ENCODE results near the gene NRG3.

The NRG3 gene

GRCh38 chr10:82420001-82420400 is 545.0 kb downstream of the NRG3 start:
- TF ChIP-seq POLR2A (IDR thresholded peaks at IDR 0.05; ENCODE audit: low read depth, low read length) = no peak
- FAIRE-seq (no peak), DNase-seq (ENCODE audit: insufficient read length, low spot score) (no peak)

GRCh38 chr10:82429302-82429701 is 554.3 kb downstream of the NRG3 start:
- FAIRE-seq (no peak), DNase-seq (ENCODE audit: insufficient read length, low spot score) (no peak)
- TF ChIP-seq POLR2A (IDR thresholded peaks at IDR 0.05; ENCODE audit: low read depth, low read length) = no peak

- FAIRE-seq (no peak), DNase-seq (ENCODE audit: insufficient read length, low spot score) (no peak)
- TF ChIP-seq POLR2A (IDR thresholded peaks at IDR 0.05; ENCODE audit: low read depth, low read length) = no peak
Observed at GRCh38 chr10:82438277-82438676, 563.3 kb downstream of the NRG3 start.

GRCh38 chr10:82440775-82441174 is 565.8 kb downstream of the NRG3 start:
- FAIRE-seq = no peak
- no peak for DNase-seq (ENCODE audit: insufficient read length, low spot score)
- TF ChIP-seq POLR2A (IDR thresholded peaks at IDR 0.05; ENCODE audit: low read depth, low read length) = no peak

GRCh38 chr10:82452046-82452445 is 577.1 kb downstream of the NRG3 start:
- DNase-seq (ENCODE audit: insufficient read length, low spot score) = no peak
- FAIRE-seq = no peak
- no peak for TF ChIP-seq POLR2A (IDR thresholded peaks at IDR 0.05; ENCODE audit: low read depth, low read length)

- TF ChIP-seq POLR2A (IDR thresholded peaks at IDR 0.05; ENCODE audit: low read depth, low read length) = no peak
- FAIRE-seq = no peak
Observed at GRCh38 chr10:82452676-82453075, 577.7 kb downstream of the NRG3 start.

GRCh38 chr10:82453678-82454293 is 578.8 kb downstream of the NRG3 start:
- FAIRE-seq = no peak
- TF ChIP-seq POLR2A (IDR thresholded peaks at IDR 0.05; ENCODE audit: low read depth, low read length) = no peak
- DNase-seq (ENCODE audit: insufficient read length, low spot score) = no peak

More at GRCh38 chr10:82452676-82453075, 577.7 kb downstream of the NRG3 start:
- no peak for DNase-seq (ENCODE audit: insufficient read length, low spot score)

GRCh38 chr10:82462910-82463551 is 588.0 kb downstream of the NRG3 start:
- TF ChIP-seq POLR2A (IDR thresholded peaks at IDR 0.05; ENCODE audit: low read depth, low read length) = no peak
- FAIRE-seq (no peak), DNase-seq (ENCODE audit: insufficient read length, low spot score) (no peak)

GRCh38 chr10:82463614-82464013 is 588.6 kb downstream of the NRG3 start:
- FAIRE-seq = no peak

GRCh38 chr10:82464191-82464818 is 589.3 kb downstream of the NRG3 start:
- no peak for TF ChIP-seq POLR2A (IDR thresholded peaks at IDR 0.05; ENCODE audit: low read depth, low read length)
- DNase-seq (ENCODE audit: insufficient read length, low spot score) (no peak), FAIRE-seq (no peak)

More at GRCh38 chr10:82463614-82464013, 588.6 kb downstream of the NRG3 start:
- DNase-seq (ENCODE audit: insufficient read length, low spot score) = no peak
- no peak for TF ChIP-seq POLR2A (IDR thresholded peaks at IDR 0.05; ENCODE audit: low read depth, low read length)

- TF ChIP-seq POLR2A (IDR thresholded peaks at IDR 0.05; ENCODE audit: low read depth, low read length) = no peak
- FAIRE-seq (no peak), DNase-seq (ENCODE audit: insufficient read length, low spot score) (no peak)
Observed at GRCh38 chr10:82464966-82465365, 590.0 kb downstream of the NRG3 start.

GRCh38 chr10:82468453-82468852 is 593.5 kb downstream of the NRG3 start:
- no peak for FAIRE-seq
- TF ChIP-seq POLR2A (IDR thresholded peaks at IDR 0.05; ENCODE audit: low read depth, low read length) = no peak
- DNase-seq (ENCODE audit: insufficient read length, low spot score) = no peak

GRCh38 chr10:82472406-82473335 is 597.7 kb downstream of the NRG3 start:
- DNase-seq (ENCODE audit: insufficient read length, low spot score) (no peak), FAIRE-seq (no peak)
- no peak for TF ChIP-seq POLR2A (IDR thresholded peaks at IDR 0.05; ENCODE audit: low read depth, low read length)

- DNase-seq (ENCODE audit: insufficient read length, low spot score) (no peak), FAIRE-seq (no peak)
- TF ChIP-seq POLR2A (IDR thresholded peaks at IDR 0.05; ENCODE audit: low read depth, low read length) = no peak
Observed at GRCh38 chr10:82477776-82478175, 602.8 kb downstream of the NRG3 start.
